Caco-2 (cell line): ENCODE measurements around the gene TSPAN4. TPM values are rescaled to one million over a fixed set of nuclear protein-coding genes. Genes with fewer than 3 reads are reported as not detected.

ENCODE experiments used
- BruUV-seq: library from RNA; stranded (reverse); fragments of 400-500 nt; replicated peaks from 2 replicates; lab custom pipeline; 2021; lab: Mats Ljungman, UMichigan
- CTCF ChIA-PET: fragments of 300-600 bp; sonication (Branson Sonifier 250); formaldehyde crosslinking; loops from one replicate; lab custom pipeline; 2022; ENCODE audit warnings: antibody characterized with exemption; lab: Charles Lee
- POLR2A ChIA-PET: fragments of 300-600 bp; sonication (Branson Sonifier 250); formaldehyde crosslinking; loops from one replicate; lab custom pipeline; 2022; ENCODE audit warnings: antibody characterized with exemption; lab: Charles Lee
- DNase-seq, 2 experiments: peaks; one replicate each; pipeline versions ENCODE4 v3.0.0 to v3.0.0-alpha.2; 2020 to 2022
- H3K27me3 ChIP-seq: replicated peaks from 2 replicates; pipeline ENCODE4 v1.6.0; 2011; ENCODE audit warnings: low read length; ENCODE audit not compliant: control insufficient read depth, insufficient read depth
- H3K36me3 ChIP-seq: 2 replicates; pipeline ENCODE4 v1.5.1; 2011; ENCODE audit warnings: low read length; ENCODE audit not compliant: control insufficient read depth, insufficient read depth
- H3K4me1 ChIP-seq: fragments of 250-450 bp; sonication (Bioruptor Pico); 2 replicates; pipeline ENCODE4 v1.5.1; 2020; ENCODE audit warnings: mild to moderate bottlenecking
- H3K4me3 ChIP-seq: 2 replicates; pipeline ENCODE4 v1.5.1; 2011; ENCODE audit warnings: low read depth, mild to moderate bottlenecking, control low read depth, low read length
- H3K9me3 ChIP-seq: fragments of 250-450 bp; sonication (Bioruptor Pico); 2 replicates; pipeline ENCODE4 v1.5.1; 2020; ENCODE audit warnings: mild to moderate bottlenecking, moderate library complexity
- H3K27ac Mint-ChIP-seq: one replicate; pipeline ENCODE4 v1.8.0; 2022; ENCODE audit warnings: mixed read lengths; ENCODE audit not compliant: unreplicated experiment
- H3K27me3 Mint-ChIP-seq: one replicate; pipeline ENCODE4 v1.8.0; 2022; ENCODE audit warnings: mixed read lengths; ENCODE audit not compliant: insufficient read depth, unreplicated experiment
- H3K36me3 Mint-ChIP-seq: one replicate; pipeline ENCODE4 v1.8.0; 2022; ENCODE audit warnings: mild to moderate bottlenecking, mixed read lengths; ENCODE audit not compliant: insufficient read depth, unreplicated experiment
- H3K4me1 Mint-ChIP-seq: one replicate; pipeline ENCODE4 v1.8.0; 2022; ENCODE audit warnings: low read depth, mixed read lengths; ENCODE audit not compliant: unreplicated experiment
- H3K4me3 Mint-ChIP-seq: one replicate; pipeline ENCODE4 v1.8.0; 2022; ENCODE audit warnings: mild to moderate bottlenecking, moderate library complexity, mixed read lengths; ENCODE audit not compliant: unreplicated experiment
- H3K9me3 Mint-ChIP-seq: one replicate; pipeline ENCODE4 v1.8.0; 2022; ENCODE audit warnings: mixed read lengths; ENCODE audit not compliant: unreplicated experiment
- intact Hi-C: fragments of 100-400 bp; cut with micrococcal nuclease; formaldehyde crosslinking; loops from one replicate; pipeline ENCODE4 v1.10.0; 2022; ENCODE audit not compliant: unreplicated experiment
- total RNA-seq: library from RNA; stranded (reverse); gene quantifications from 2 replicates; pipeline ENCODE4 v1.2.3, GENCODE V29; 2022
- TF ChIP-seq, protein P1 (sequence below), 2 experiments: fragments of 200-600 bp in 1 of 2; IDR thresholded peaks; 1 replicate in 1 of 2; 2 replicates in 1 of 2; pipeline versions ENCODE4 v1.5.1 to v1.8.0; 2011 to 2022; ENCODE audit warnings: antibody characterized with exemption in 1 of 2, control low read depth in 1 of 2, inconsistent platforms in 1 of 2, low read depth in 1 of 2, low read length in 1 of 2, mild to moderate bottlenecking in 1 of 2, moderate library complexity in 1 of 2; ENCODE audit not compliant: insufficient read depth in 1 of 2, severe bottlenecking in 1 of 2, unreplicated experiment in 1 of 2

TSPAN4 gene
- total RNA-seq, 1 experiment from 2014 or later: 95.9 TPM

DNA sequence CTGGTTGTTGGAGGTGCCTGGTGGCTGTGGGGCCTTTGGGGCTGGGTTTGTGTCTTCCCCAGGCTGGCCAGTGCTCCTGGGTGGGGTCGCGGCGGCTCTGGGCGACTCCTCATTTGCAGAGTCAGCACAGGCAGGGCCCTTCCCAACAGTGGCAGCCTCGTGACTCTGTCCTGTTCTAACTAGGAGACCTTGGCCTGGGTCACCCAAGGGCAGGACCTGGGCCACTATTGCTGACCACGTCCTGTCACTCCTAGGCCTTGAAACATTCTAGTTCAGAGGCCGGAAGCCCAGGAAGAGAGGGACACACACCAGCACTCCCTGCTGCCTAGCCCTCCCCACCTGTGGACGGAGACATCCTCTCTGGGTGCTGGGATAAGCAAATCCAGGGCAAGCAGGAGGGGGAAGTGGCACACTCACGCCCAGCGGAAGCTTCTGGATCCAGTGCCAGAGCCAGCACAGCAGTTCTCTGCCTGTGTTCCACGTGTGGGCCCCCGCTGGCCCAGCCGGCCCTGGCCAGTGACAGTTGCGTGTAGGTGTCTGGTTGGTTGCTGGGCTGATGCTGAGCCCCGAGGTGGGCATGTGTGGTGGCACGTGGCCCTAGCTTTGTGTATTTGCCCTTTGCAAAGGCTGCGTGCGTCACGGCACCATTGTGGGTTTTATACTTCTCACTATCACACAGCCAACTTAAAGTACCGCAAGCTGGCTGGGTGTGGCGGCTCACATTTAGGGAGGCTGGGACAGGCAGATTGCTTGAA, 72.3 kb downstream of the TSPAN4 start:
- Histone ChIP-seq H3K36me3 (no peaks in the 10 kb centered on the region), H3K9me3 (no peaks in the 10 kb centered on the region), H3K27me3 (no peaks in the 10 kb centered on the region), H3K4me3 (no peak overlapping the region), H3K4me1 (peaks cover 6% of the 10 kb centered on the region)
- BruUV-seq: no TSS peak
- no peak overlapping the region for H3K4me3 Mint-ChIP-seq
- H3K27ac Mint-ChIP-seq: no peak overlapping the region
- intact Hi-C loops: no loop called here
- no peaks in the 10 kb centered on the region for H3K27me3 Mint-ChIP-seq
- TF ChIP-seq, protein P1, sequence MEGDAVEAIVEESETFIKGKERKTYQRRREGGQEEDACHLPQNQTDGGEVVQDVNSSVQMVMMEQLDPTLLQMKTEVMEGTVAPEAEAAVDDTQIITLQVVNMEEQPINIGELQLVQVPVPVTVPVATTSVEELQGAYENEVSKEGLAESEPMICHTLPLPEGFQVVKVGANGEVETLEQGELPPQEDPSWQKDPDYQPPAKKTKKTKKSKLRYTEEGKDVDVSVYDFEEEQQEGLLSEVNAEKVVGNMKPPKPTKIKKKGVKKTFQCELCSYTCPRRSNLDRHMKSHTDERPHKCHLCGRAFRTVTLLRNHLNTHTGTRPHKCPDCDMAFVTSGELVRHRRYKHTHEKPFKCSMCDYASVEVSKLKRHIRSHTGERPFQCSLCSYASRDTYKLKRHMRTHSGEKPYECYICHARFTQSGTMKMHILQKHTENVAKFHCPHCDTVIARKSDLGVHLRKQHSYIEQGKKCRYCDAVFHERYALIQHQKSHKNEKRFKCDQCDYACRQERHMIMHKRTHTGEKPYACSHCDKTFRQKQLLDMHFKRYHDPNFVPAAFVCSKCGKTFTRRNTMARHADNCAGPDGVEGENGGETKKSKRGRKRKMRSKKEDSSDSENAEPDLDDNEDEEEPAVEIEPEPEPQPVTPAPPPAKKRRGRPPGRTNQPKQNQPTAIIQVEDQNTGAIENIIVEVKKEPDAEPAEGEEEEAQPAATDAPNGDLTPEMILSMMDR (IDR thresholded peaks at IDR 0.05; ENCODE audit: insufficient read depth in 1 of 2, low read depth in 1 of 2, low read length in 1 of 2, severe bottlenecking in 1 of 2, unreplicated experiment in 1 of 2): no peak
- ChIA-PET POLR2A (no interaction called here), CTCF (no interaction called here)
- H3K36me3 Mint-ChIP-seq: peaks cover 6% of the 10 kb centered on the region
- no peak for DNase-seq
- no peaks in the 10 kb centered on the region for H3K4me1 Mint-ChIP-seq
- H3K9me3 Mint-ChIP-seq: no peaks in the 10 kb centered on the region

Other genes with a start within 250 kb of the TSPAN4 start
- 27.2 and 31.2 TPM in 2 replicates for gene IRF7, start 226.9 kb upstream of the TSPAN4 start, total RNA-seq
- gene CDHR5, start 217.9 kb upstream of the TSPAN4 start, total RNA-seq: 30.2 and 42.0 TPM in 2 replicates
- gene SCT, start 215.7 kb upstream of the TSPAN4 start, total RNA-seq: not detected in 2 replicates
- gene DRD4, start 205.6 kb upstream of the TSPAN4 start, total RNA-seq: 1.0 and 1.1 TPM in 2 replicates
- gene DEAF1, start 147.6 kb upstream of the TSPAN4 start, total RNA-seq: 50.6 and 56.6 TPM in 2 replicates
- 70.3 and 74.7 TPM in 2 replicates for gene TMEM80, start 147.0 kb upstream of the TSPAN4 start, total RNA-seq
- gene EPS8L2, start 136.6 kb upstream of the TSPAN4 start, total RNA-seq: 203 and 224 TPM in 2 replicates
- 293 and 300 TPM in 2 replicates for gene TALDO1, start 95.4 kb upstream of the TSPAN4 start, total RNA-seq
- gene GATD1, start 65.4 kb upstream of the TSPAN4 start, total RNA-seq: 85.0 and 91.5 TPM in 2 replicates
- not detected in 2 replicates for gene CEND1, start 52.8 kb upstream of the TSPAN4 start, total RNA-seq
- 31.8 and 37.6 TPM in 2 replicates for gene SLC25A22, start 44.6 kb upstream of the TSPAN4 start, total RNA-seq
- 21.3 and 25.3 TPM in 2 replicates for gene PIDD1, start 37.6 kb upstream of the TSPAN4 start, total RNA-seq
- 2,622 and 2,843 TPM in 2 replicates for gene RPLP2, start 32.9 kb upstream of the TSPAN4 start, total RNA-seq
- gene PNPLA2, start 23.9 kb upstream of the TSPAN4 start, total RNA-seq: 84.7 and 93.6 TPM in 2 replicates
- gene CRACR2B, start 14.9 kb upstream of the TSPAN4 start, total RNA-seq: 15.4 and 16.3 TPM in 2 replicates
- 268 and 302 TPM in 2 replicates for gene CD151, start 9.9 kb upstream of the TSPAN4 start, total RNA-seq
- gene POLR2L, start 323 bp upstream of the TSPAN4 start, total RNA-seq: 139 and 141 TPM in 2 replicates
- gene CHID1, start 68.0 kb downstream of the TSPAN4 start, total RNA-seq: 166 and 180 TPM in 2 replicates
- gene AP2A2, start 83.0 kb downstream of the TSPAN4 start, total RNA-seq: 122 and 130 TPM in 2 replicates
- gene MUC6, start 193.9 kb downstream of the TSPAN4 start, total RNA-seq: not detected in 2 replicates
- 0.05 and 0.35 TPM in 2 replicates for gene MUC2, start 232.0 kb downstream of the TSPAN4 start, total RNA-seq